NCI-H2171 (cell line): Measurements from ENCODE around the gene CAPN5.
"Not testable (repeated sequence)": the region's sequence is repeated elsewhere in the genome, so short reads cannot be mapped to it uniquely, and the experiment has no call there.

Experiments used
- DNase-seq: peaks from one replicate; lab custom pipeline; 2025; lab: John Stamatoyannopoulos, UW

The CAPN5 gene

DNA sequence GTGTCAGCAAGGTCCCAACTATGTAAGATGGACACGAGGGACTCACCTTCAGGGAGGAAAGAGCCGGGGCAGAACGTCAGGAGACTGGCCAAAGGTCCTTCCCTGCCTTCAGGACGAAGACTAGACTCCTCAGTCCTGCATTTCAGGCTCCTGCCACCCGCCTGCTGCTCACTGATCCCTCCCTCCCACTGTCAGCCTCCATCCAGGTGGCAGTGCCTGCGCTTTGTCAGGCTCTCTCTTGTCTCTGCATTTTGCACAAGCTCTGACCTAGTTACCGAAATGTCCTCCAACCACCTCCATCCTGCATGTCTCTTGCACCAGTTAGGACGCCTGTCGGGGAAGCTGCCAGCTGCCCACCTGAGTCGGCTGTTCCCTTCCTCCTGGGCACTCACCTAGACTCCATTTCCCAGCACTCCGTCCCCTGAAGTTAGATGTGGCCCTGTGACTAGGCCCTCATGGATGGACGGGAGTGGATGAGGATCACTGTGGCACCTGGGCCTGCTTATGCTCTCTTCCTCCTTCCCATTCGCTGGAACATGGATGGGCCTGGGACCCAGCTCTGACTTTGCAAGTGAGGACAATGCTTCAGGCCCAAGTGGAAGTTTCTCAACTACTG, 24.6 kb upstream of the CAPN5 start:
- DNase-seq, result no peak

DNA sequence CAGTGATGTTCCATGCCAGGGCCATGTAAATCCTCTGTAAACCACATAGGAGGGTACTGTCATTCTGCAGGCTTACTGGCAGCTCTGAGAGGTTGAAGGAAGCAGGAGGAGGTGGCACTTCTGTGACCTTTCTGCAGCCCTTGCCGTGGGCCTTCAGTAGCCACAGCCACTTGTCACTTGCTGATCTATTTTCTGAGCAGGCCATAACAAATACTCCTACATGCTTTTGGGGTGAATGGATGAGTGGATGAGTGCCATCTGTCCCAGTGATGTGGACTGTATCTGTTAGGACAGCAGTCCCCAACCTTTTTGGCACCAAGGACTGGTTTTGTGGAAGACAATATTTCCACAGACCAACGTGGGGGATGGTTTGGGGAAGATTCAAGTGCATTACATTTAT, 22.4 kb upstream of the CAPN5 start:
- no peak for DNase-seq

DNA sequence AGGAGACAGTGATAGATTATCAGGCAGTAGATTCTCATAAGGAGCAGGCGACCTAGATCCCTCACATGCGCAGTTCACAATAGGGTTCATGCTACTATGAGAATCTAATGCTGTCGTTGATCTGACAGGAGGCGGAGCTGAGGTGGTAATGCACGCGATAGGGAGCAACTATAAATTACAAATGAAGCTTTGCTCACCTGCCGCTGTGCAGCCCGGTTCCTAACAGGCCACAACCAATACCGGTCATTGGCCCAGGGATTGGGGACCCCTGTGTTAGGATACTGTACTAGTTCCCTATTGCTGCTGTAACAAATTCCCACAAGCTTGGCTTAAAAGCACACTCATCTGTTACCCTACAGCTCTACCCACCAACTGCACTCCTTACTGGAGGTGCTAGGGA, 21.9 kb upstream of the CAPN5 start:
- DNase-seq, result no peak

DNA sequence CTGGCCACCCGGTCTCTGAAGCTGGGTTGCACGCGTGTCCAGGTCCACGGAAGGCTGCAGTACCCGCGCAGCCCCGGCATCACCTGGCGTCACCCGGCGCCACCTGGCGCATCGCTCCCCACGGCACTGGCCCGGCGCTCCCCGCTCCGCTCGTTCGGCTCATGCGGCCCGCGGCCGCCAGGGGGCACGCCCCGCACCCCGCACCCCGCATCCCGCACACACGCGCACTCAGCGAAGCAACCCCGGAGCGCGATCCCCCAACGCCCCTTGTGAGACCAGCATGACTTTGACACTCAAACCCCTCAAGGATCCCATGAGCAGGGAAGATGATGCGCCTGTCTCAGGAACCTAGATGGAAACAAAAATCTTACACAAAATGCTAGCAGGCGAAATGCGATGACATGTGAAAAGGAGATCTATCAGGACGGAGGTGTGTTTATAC, 20.7 kb upstream of the CAPN5 start:
- no peak for DNase-seq

DNA sequence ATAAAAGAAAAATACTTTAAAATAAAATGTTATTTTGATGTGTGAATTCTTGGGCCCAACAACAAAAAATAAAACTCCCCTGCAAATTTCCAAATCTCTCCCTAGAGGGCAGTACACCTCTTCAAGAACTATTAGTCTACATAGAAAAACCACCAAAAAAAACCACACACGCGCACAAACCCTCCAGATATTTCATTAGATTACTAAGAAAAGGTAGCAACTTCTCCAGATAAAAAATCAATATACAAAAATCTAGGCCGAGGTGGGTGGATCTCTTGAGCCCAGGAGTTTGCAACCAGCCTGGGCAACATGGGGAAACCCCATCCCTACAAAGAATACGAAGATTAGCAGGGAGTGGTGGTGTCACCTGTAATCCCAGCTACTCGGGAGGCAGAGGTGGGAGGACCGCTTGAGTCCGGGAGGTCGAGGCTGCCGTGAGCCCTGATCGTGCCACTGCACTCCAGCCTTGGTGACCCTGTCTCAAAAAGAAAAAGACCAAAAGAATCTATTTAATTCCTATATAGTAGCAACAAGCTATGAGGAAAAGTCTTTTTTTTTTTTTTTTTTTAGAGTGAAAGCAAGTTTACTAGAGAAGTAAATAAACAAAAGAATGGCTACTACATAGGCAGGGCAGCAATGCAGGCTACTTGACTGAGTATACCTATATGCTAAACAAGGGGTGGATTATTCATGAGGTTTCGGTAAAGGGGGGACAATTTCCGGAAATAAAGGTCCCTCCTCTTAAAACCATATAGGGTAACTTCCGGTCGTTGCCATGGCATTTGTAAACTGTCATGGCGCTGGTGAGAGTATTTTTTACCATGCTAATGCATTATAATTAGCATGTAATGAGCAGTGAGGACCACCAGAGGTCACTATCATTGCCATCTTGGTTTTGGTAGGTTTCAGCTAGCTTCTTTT, 19.5 kb upstream of the CAPN5 start:
- DNase-seq, result peak; percentile 62

DNA sequence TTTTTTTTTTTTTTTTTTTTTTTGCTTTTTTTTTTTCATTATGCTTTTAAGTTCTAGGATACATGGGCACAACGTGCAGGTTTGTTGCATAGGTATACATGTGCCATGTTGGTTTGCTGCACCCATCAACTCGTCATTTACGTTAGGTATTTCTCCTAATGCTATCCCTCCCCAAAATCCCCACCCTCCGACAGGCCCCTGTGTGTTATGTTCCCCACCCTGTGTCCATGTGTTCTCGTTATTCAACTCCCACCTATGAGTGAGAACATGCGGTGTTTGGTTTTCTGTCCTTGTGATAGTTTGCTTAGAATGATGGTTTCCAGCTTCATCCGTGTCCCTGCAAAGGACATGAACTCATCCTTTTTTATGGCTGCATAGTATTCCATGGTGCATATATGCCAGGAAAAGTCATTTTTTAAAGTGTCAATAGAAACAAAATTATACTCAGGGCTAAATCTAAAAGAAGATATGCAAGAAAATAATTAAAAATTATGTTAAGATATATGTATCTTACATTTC, 18.8 kb upstream of the CAPN5 start:
- not testable (repeated sequence) for DNase-seq

DNA sequence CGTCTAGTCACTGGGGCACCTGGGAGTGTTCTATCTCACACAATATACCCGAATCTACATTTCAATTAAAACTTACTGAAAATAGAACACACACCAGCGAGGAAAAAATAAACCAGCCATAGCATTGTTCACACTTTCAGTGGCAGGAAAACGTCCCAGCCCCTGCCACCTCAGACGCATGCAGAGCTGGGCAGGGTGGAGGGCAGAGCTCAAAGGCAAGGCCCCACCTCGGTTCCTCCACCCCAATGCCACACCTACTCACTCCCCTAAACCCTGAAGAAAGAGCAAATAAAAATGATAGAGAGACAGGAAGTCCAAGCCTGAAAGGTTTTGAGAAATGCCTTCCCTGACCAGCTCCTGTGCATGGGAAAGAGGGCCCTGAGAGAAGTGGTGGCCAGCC, 17.7 kb upstream of the CAPN5 start:
- no peak for DNase-seq

DNA sequence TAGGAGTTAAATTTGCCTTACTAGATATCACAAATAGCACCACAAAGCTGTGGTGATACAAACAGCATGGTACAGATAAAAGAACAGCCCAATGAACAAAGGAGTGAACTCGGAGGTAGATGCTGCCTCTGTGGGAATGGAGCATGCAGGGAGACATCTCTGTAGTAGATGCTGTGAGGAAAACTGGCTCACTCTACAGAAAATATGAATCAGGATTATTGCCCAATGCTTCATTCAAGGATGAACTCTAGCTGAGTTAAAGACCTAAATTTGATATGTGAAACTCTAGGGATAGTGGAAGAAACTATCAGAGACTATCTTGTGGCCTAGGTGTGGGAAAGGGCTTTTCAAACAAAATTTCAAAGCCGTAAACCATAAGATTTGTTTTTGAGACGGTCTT, 15.3 kb upstream of the CAPN5 start:
- DNase-seq, result no peak

DNA sequence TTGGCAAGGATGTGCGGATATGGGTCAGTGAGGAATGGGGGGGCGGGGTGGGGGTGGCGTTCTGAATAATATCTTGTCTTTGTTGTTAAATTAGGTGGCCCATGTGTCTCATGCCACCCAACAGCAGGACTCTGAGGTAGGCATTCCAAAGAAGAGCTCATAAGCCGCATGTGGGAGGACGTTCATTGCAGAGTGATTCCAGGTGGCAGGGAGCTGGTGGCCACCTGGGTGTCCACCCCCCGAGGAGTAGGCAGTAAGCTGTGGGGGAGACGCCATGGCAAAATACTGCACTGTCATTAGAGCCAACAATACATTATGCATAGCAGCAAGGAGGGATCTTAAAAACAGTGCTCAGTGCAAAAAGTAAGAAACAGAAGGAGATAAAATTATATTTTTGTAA, 14.3 kb upstream of the CAPN5 start:
- no peak for DNase-seq

DNA sequence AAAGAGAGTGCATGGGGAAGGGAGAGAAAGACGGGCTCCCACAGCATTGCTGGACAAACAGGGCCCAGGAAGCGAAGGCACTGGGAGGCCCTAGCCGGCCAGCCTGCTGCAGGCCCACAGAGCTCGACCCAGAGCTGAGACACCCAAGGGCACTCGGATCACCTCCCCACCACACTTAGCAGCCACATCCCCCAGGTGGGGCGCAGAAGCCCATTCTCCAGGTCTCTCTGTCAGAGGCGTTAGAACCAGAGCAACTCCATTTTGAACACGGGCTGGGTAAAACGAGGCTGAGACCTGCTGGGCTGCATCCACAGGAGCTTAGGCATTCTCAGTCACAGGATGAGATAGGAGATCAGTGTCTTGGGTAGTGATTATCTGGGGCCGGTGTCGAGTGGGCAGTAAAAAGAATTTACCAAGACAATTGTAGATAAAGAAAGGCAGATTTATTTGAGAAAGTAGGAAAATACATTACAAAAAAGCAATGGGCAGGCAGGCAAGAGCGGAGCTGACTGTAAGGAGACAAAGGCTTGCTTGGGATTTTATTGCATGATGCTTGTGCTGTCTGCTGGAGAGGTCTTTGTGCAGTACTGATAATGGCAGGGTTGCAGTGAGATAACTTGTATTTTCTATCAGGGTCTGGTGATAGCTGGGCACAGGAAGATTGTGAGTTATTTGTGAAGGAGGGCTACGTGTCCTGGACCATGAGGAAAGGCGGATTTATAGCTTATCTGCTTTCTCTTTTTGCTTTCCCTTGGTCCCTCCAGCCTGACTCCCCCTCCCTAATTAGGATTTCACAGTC, 13.4 kb upstream of the CAPN5 start:
- no peak for DNase-seq

DNA sequence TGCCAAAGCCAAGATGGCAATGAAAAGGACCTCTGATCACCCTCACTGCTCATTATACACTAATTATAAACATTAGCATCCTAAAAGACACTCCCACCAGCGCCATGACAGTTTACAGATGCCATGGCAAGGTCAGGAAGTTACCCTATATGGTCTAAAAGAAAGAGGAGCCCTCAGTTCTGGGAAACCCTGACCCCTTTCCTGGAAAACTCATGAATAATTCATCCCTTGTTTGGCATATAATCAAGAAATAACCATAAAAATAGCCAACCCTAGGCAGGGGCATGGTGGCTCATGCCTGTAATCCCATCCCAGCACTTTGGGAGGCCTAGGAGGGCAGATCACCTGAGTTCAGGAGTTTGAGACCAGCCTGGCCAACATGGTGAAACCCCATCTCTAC, 12.7 kb upstream of the CAPN5 start:
- no peak for DNase-seq

DNA sequence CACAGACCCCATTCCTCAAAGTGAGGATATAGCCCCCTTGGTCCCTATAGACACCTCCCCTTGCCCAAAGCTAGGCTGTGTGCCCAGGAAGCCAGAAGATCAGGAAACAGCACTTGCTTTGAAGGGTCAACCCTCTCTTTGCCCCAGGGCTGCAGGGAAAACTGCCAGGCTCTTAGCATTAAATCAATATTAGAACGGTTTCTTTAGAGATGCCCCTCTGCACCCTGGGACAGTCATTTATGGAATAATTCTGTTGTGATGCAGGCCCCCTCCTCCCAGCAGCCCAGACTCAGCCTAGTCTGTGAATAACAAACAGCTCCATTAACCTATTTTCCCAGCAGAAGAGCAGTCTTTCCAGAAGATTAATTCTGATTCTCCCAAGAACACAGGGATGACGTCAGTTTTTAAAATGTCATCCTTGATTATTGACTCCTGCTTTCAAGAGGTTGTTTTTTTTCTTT, 11.6 kb upstream of the CAPN5 start:
- no peak for DNase-seq

DNA sequence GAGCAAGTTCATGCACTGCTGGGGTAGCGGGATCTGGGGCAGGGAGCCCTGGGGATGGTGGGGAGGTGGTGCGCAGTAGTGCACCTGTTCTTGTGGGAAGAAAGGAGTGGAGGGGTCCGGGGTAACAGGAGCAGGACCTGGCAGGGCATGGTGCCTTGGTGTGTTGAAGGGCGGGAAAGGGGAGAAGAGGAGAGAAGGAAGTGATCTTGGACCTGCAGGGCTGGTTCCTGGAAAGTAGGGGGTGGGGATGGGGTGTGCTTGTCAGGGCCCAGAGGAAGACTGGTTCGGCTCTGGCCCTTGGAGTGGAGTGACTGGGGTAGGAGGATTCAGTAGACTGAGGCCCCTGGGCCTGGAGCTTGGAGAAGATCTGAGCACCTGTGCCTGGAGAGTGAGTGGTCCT, 10.9 kb upstream of the CAPN5 start:
- no peak for DNase-seq

DNA sequence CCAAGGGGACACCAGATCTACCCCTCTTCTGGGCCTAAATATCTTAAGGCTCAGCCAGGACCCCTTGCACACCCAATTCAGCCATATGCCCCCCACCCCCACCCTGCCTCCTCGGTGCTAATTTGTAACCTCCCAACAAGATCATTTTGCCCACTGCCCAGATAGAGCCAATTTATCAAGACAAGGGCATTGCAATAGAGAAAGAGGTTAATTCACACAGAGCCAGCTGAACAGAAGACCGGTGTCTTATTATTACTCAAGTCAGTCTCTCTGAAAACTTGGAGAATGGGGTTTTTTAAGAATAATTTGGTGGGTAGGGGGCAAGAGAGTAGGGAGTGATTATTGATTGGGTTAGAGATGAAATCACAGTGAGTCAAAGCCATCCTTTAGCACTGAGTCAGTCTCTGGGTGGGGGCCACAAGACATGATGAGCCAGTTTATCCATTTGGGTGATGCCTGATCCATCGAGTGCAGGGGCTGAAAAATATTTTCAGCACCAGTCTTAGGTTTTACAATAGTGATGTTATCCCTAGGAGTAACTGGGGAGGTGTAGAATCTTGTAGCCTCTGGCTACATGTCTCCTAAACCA, 9.9 kb upstream of the CAPN5 start:
- DNase-seq, result no peak

DNA sequence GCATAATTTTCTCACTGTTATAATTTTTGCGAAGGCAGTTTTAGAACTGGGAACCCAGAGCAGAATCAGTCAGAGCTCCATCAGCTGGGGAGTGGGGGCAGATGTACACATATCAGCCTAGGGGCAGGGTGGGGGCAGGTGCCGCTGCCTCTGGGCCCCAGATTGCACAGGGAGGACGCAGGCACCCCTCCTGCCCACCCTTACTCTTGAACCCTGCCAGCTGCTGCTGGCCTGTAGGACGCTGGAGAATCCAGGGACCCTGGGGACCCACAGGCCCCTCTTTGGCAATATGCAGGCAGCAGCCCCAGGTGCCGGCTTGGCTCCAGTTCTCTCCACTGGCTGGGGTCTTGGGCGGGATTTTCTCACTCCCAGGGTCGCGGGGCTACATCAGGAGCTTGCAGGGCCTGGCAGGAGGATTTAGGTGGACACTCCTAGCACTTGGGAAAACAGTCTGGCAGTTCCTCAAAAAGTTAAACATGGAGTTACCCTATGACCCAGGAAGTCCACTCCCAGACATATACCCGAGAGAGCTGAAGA, 8.8 kb upstream of the CAPN5 start:
- no peak for DNase-seq

DNA sequence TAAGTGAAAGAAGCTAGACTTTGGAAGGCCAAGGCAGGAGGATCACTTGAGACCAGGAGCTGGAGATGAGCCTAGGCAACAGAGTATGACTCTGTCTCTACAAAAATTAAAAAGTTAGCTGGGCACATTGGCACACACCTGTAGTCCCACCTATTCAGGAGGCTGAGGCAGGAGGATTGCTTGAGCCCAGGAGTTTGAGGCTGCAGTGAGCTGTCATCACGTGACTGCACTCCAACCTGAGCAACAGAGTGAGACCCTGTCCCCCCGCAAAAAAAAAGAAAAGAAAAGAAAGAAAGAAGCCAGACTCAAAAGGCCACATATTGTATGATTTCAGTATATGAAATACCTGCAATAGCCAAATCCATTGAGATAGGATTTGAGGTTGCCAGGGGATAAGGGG, 7.9 kb upstream of the CAPN5 start:
- DNase-seq, result no peak

DNA sequence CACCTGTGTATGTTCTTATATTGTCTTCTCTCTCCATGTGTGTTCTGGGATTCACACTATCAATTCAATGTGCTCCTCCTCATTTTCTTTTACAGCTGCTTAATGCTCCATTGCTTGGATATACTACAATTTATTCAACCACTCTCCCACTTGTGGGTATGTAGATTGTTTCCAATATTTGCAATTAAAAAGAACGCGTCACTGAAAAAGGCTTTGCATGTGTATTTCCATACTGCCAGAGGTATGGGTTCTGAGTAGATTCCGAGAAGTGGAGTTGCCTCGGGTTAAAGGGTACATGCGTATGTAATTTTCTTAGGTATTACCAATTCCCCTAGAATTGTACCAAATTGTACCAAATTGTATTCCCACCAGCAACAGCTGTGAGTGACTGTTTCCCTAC, 7.0 kb upstream of the CAPN5 start:
- DNase-seq, result no peak

DNA sequence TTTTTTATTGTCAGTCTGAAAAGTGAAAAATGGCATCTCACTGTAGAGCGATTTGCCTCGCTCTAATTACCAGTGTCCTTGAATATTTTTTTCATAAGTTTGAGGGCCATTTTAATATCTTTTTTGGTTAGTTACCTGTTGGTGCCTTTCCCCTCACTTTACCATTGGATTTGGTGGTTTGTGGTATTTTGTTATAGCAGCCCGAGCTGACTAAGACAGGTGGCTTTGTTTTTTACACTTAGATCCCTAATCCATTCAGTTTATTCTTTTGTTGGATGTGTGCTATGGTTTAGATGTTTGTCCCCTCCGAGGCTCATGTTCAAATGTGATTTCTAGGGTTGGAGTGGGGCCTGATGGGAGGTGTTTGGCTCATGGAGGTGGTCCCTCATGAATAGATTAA, 6.5 kb upstream of the CAPN5 start:
- DNase-seq, result no peak

DNA sequence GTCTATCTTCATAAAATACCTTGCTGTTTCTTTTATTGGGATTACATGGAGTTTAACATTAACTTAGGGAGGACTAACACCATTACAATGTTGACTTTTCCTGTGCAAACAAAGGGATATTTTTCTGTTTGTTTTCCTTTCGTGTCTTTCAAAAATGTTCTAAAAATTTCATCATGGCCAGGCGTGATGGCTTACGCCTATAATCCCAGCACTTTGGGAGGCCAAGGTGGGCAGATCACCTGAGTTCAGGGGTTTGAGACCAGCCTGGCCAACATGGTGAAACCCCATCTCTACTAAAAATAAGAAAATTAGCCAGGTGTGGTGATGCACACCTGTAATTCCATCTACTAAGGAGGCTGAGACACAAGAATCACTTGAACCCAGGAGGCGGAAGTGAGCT, 5.5 kb upstream of the CAPN5 start:
- not testable (repeated sequence) for DNase-seq

DNA sequence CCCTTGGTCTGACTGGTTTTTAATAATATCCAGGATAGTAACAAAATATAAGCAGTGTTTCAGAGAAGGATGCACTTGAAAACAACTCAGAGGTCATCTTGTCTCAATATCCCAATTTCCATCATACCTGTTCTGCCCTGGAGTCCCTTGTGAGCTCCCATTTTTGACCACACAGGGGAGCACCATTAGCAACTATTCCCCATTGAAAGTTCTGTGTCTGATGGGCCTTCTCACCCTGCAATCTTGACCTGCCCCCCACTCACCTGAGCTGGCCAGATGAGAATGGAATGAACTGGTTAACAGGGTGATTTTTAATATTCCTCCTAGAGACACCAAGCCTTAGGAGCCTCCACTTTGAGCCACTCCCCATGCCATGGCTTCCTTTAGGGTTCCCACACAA, 3.8 kb upstream of the CAPN5 start:
- no peak for DNase-seq

DNA sequence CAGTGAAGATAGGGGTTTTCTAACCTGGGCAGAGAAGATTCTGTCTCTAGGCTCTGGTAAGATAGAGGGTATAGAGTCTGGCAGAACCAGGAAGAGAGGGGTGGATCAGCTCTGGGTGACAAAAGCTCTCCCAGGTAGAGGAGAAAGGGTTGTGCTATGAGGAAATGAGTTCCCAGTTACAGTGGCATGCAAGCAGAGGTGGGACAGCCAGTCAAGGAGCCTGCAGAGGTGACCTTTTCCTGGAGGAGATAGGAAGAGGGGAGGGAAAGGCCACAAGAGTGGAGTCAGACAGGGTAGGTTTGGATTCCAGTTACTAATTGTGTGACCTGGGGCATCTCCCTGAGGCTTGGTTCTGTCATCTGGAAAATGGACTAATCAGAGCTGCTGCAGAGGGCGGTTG, 3.4 kb upstream of the CAPN5 start:
- DNase-seq, result no peak

DNA sequence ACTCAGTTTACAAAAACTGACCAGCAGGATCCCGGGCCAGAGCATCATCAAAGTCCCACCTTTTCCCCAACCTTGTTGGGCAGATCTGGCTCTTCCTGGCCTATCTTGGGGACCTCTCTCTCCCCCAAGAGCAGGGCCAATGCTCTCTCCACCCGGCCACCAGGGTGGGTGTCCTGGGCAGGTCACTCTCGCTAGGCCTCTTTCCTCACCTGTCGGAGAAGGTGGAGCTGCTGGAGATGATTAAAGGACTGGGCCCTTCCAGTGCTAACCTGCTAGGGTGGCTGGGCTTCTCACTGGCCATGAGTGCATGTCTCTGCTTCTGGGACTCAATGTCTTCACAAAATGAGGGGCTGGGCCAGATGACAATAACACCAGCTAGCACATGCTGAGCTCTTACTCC, 2.9 kb upstream of the CAPN5 start:
- no peak for DNase-seq
